Tibial nerve (tissue), 4 donors: Measurements from ENCODE around the gene CCDC15. TPM values are rescaled to one million over a fixed set of nuclear protein-coding genes. Genes with fewer than 3 reads are reported as not detected.

Experiments used
- DNase-seq, 2 donors: peaks; one replicate each; pipeline ENCODE4 v3.0.0-alpha.2; 2019; ENCODE audit warnings: low spot score in 2 of 2
- H3K27ac ChIP-seq, 4 donors: fragments of 200-600 bp; sonication (generic) in 3 of 4; one replicate each; pipeline ENCODE4 v1.5.1; 2017 to 2019; ENCODE audit warnings: mild to moderate bottlenecking in 1 of 4
- H3K27me3 ChIP-seq, 2 donors: fragments of 200-600 bp; sonication (generic) in 1 of 2; one replicate each; pipeline versions ENCODE4 v1.5.1 to v1.6.0; 2017 to 2019
- H3K36me3 ChIP-seq, 3 donors: fragments of 200-600 bp; sonication (generic); one replicate each; pipeline ENCODE4 v1.5.1; 2018 to 2019
- H3K4me1 ChIP-seq, 4 donors: fragments of 200-600 bp; sonication (generic) in 3 of 4; one replicate each; pipeline ENCODE4 v1.5.1; 2017 to 2019
- H3K4me3 ChIP-seq, 4 donors: fragments of 200-600 bp; sonication (generic) in 3 of 4; one replicate each; pipeline ENCODE4 v1.5.1; 2017 to 2019; ENCODE audit warnings: mild to moderate bottlenecking in 1 of 4, moderate library complexity in 1 of 4
- H3K9me3 ChIP-seq, 4 donors: fragments of 200-600 bp; sonication (generic) in 3 of 4; one replicate each; pipeline ENCODE4 v1.5.1; 2017 to 2019
- CTCF ChIP-seq, 5 experiments: fragments of 200-600 bp in 3 of 5; fragments of 450-650 bp in 2 of 5; sonication (generic) in 3 of 5; IDR thresholded peaks; one replicate each; pipeline ENCODE4 v1.5.1; 2016 to 2019; ENCODE audit warnings: antibody characterized with exemption in 5 of 5, mild to moderate bottlenecking in 3 of 5, moderate library complexity in 2 of 5
- EP300 ChIP-seq, 2 donors: sonication (generic); formaldehyde crosslinking; IDR thresholded peaks; one replicate each; pipeline ENCODE4 v1.6.1; 2017; ENCODE audit warnings: antibody characterized with exemption in 2 of 2, mild to moderate bottlenecking in 1 of 2
- POLR2A ChIP-seq, 2 donors: fragments of 450-650 bp; IDR thresholded peaks; one replicate each; pipeline ENCODE4 v1.6.1; 2017; ENCODE audit warnings: antibody characterized with exemption in 2 of 2, mild to moderate bottlenecking in 2 of 2, moderate library complexity in 2 of 2
- WGBS, 2 donors: methylation state at CpG; one replicate each; pipeline ENCODE4 v1.1.5; 2018; 5-methylcytosine and 5-hydroxymethylcytosine counted together
- total RNA-seq, 4 donors: library from RNA; depleted of rRNA; stranded (reverse); fragments of >200 nt; gene quantifications; one replicate each; pipeline ENCODE4 v1.1.0, GENCODE V29; 2016

CCDC15 gene
- total RNA-seq, 4 donors from 2014 or later: 0.98 to 4.2 (median 2.6) TPM

- no peaks in the 10 kb centered on the region for H3K27me3 ChIP-seq
- H3K27ac ChIP-seq: no peak overlapping the region
- DNase-seq: no peak
- peaks cover 0 to 17% (median 0%) of the 10 kb centered on the region in 4 donors for H3K4me1 ChIP-seq
- TF ChIP-seq CTCF (IDR thresholded peaks at IDR 0.05) (no peak), POLR2A (IDR thresholded peaks at IDR 0.05) (no peak), EP300 (IDR thresholded peaks at IDR 0.05) (no peak)
- no peak overlapping the region for H3K4me3 ChIP-seq
- peaks cover 0 to 11% (median 0%) of the 10 kb centered on the region in 3 donors for H3K36me3 ChIP-seq
- H3K9me3 ChIP-seq: no peaks in the 10 kb centered on the region
Measured at GRCh38 chr11:124923296-124923695, 30.7 kb upstream of the CCDC15 start.

GRCh38 chr11:124928942-124929665 lies 24.9 kb upstream of the CCDC15 start:
- DNase-seq: peak in 1 of 2 donors; percentile 20
- H3K4me1 ChIP-seq: peaks cover 0 to 12% (median 0%) of the 10 kb centered on the region in 4 donors
- H3K27me3 ChIP-seq: no peaks in the 10 kb centered on the region
- TF ChIP-seq CTCF (IDR thresholded peaks at IDR 0.05): no peak
- TF ChIP-seq EP300 (IDR thresholded peaks at IDR 0.05): no peak
- no peak for TF ChIP-seq POLR2A (IDR thresholded peaks at IDR 0.05)
- peak overlapping the region in 2 of 4 donors; percentile 28 to 42 for H3K27ac ChIP-seq
- H3K9me3 ChIP-seq: no peaks in the 10 kb centered on the region
- 13 to 18% methylated on average over 4 of the region's 4 CpGs for WGBS, 2 donors
- H3K36me3 ChIP-seq: no peaks in the 10 kb centered on the region
- H3K4me3 ChIP-seq: no peak overlapping the region

- Histone ChIP-seq H3K27me3 (no peaks in the 10 kb centered on the region), H3K9me3 (no peaks in the 10 kb centered on the region), H3K4me1 (peaks cover 0 to 28% (median 0%) of the 10 kb centered on the region in 4 donors), H3K4me3 (no peak overlapping the region), H3K27ac (no peak overlapping the region), H3K36me3 (no peaks in the 10 kb centered on the region)
- DNase-seq: no peak
- no peak for TF ChIP-seq POLR2A (IDR thresholded peaks at IDR 0.05)
- no peak for TF ChIP-seq CTCF (IDR thresholded peaks at IDR 0.05)
- no peak for TF ChIP-seq EP300 (IDR thresholded peaks at IDR 0.05)
- WGBS, 2 donors: 66 to 73% methylated on average over 3 of the region's 3 CpGs
Measured at GRCh38 chr11:124930799-124931198, 23.2 kb upstream of the CCDC15 start.

- Histone ChIP-seq H3K36me3 (no peaks in the 10 kb centered on the region), H3K4me3 (peak overlapping the region in 3 of 4 donors; percentile 17 to 32 (median 18)), H3K27me3 (no peaks in the 10 kb centered on the region), H3K4me1 (peaks cover 0 to 48% (median 2%) of the 10 kb centered on the region in 4 donors), H3K27ac (peak overlapping the region in 3 of 4 donors; percentile 51 to 87 (median 82)), H3K9me3 (no peaks in the 10 kb centered on the region)
- no peak for DNase-seq
- TF ChIP-seq EP300 (IDR thresholded peaks at IDR 0.05) (peak in 1 of 2 donors; percentile 16), CTCF (IDR thresholded peaks at IDR 0.05) (no peak), POLR2A (IDR thresholded peaks at IDR 0.05) (no peak)
- WGBS, 2 donors: 48 to 54% methylated on average over 4 of the region's 4 CpGs
Measured at GRCh38 chr11:124934862-124935547, 19.0 kb upstream of the CCDC15 start.
